Suppressor macrophage (primary cell): ENCODE data around the gene PTPRM.
"Not testable (repeated sequence)": the region's sequence is repeated elsewhere in the genome, so short reads cannot be mapped to it uniquely, and the experiment has no call there.

Experiments
- DNase-seq, 4 experiments: peaks; one replicate each; pipeline ENCODE4 v3.0.0-alpha.2; 2020 to 2022

The PTPRM gene

DNA sequence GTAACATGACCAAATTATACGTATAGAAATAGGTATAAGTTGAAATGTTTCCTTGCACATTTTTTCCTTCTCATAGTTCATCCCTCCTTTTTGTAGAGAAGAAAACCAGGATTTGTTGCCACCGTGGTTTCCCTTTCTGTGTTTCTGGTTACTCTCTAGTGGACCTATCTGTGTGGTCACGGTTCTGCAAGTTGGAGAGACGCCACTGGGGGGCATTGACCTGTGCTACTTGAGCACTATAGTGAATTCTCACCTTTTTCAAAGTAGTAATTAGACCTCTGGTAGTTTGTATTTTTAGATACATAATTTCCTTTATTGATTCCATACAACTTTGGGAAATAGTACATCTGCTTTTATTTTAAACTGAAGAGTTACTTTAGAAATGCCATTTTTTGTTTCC, 444.8 kb downstream of the PTPRM start:
- no peak for DNase-seq

DNA sequence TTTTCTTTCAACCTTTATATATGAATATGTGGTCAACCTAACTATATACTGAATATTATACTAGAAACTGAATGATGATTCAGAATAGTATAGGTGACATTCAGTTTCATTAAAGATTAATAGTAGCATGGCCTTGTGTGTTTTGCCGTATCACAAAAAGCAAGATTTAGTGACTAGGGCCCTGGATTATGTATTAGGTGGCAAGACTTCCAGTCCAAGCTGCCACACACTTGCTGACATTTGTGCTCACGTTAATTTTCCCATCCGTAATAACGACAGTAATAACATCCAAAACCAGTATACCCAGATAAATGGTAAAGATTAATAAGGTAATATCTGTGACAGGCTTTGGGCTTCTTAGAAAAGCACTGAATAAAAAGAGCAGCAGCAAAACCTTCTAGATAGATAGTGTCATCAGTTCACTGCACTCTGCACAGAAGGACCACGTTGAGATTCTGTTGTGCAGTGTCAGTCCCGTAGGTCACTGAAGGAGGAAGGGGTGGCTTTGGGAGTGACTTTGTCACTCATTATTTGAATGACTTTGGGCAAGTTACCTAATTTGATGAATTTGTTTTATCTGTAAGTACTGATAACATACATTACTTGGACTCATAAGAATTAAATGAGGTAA, 451.7 kb downstream of the PTPRM start:
- no peak for DNase-seq

DNA sequence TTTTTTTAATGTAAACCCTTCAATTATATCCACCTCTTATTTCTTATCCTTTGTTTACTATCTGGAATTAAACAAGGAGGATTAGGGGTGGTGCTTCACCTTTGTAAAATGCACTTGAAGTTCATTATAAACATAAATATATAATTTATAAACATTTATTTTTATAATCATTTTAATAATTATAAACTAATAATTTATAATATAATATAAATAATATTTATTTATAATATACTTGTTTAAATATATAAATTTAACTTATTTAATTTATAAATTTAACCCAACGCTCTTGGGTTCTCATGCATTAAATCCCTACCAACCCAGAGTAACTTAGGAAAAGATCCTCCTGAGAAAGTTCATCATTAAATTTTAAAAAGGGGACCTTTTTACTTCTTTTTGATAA, 452.5 kb downstream of the PTPRM start:
- no peak for DNase-seq

DNA sequence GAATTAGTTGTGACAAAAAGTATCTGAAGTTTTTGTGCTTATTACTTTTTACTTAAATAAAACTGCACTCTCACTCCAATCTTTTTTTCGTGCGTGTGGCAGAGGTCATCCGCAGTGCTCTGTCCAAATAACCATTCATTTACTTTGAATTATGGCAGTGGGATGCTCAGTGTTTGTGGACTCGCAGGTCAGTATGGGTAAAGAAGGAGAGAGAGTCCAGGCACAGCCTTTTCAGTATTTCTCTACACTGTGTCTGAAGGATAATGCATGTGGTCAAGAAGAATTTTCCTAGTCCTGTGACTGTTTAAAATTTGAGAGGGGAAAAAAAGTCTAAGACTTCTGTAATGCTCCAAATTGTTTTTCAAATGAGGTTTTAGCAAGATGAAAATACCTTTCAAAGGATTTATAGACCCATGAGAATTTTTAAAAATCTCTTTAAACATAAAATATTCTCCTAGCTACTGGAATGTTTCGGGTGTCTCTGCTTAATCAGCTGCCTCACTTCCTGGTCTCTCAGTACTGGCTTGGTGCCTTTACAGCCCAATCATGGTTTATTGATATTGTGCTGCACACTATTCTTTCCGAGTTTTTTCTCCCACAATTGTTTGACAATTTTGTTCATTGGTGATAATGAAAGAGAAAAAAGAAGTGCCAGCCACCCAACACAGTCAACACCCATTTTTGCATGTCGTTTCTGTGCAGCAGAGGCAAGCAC, 453.2 kb downstream of the PTPRM start:
- DNase-seq, result no peak

DNA sequence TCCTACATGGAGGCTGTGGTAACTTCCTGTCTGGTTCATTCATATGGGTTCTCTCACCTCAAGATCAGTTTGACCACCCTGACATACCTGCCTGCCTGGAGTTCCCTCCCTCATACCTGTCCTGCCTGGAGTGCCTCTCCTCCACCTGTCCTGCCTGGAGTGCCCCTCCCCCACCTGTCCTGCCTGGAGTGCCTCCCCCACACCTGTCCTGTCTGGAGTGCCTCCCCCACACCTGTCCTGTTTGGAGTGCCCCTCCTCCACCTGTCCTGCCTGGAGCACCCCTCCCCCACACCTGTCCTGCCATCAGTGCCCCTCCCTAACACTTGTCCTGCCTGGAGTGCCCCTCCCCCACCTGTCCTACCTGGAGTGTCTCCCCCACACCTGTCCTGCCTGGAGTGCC, 461.9 kb downstream of the PTPRM start:
- no peak for DNase-seq

DNA sequence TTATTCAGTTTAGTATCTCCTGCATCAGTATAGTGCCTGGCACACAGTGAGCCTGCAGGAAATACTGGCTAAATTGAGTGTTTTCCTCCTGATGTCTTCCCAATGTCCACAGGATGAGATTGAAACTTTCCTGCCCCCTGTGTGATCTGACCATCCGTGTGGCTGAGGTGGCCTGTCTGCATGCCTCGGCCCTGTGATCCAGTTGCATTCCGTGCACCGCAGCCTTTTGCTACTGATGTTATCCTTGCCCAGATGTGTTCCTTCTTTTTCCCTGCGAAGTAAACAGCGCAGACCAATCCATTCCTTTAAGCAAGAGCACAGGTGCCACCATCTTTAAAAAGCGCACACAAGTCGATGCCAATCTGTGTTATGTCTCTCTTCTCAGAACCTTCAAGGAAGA, 462.6 kb downstream of the PTPRM start:
- DNase-seq, result no peak

DNA sequence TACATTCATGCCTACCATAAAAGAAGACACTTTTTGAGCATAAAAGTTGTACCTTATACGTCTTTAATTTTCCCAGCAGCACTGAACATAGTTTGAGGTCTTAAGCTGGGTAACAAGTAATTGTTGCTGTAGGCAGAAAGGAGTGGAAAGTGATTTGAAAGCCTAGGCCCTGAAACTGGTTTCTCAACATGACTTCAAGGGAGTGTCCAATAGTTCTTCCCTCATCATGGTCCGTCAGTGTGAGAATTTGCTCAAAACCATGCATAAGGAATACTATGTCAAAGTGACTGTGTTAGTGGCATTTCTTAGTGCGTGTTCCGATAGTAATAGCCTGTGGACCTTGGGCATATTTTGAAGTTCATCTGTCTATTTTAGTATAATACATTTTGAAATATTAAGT, 463.1 kb downstream of the PTPRM start:
- no peak for DNase-seq

DNA sequence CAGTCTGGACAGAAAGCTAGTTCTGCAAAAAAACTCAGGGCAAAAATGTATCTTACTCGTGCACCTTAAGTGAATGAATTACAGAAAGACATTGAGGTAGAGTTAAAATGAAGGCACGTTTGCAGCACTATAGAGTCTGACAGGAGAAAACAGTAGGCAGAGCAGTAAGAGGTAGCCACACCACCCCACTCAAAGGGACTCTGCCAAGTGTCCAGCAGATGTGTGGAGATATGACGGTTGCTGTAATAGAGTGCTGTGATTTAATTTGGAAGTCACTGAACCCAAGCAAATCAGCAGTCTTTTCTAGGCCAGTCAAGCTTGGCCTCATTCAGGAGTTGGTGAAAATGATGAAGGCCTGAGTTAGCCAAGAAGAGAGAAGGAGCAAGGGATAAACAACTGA, 464.4 kb downstream of the PTPRM start:
- no peak for DNase-seq

DNA sequence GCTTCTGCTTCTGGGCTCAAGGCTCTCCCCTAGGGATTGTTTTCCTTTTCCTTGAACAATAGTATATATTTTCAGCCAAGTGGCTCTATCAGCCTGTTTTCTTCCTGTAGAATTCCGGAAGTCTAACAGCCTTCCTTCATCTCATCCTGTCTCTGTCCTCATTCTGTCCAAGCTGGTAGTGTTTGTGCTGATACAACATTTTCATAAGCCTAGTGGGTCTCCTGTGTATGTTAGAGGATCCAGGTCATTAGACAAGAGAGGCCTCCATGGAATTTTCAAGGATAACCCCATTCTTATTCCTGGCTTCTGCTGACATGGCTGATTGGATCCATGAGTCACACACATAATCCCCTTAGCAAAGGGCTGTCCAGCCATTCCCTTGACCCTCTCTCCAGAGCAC, 467.6 kb downstream of the PTPRM start:
- DNase-seq, result no peak

DNA sequence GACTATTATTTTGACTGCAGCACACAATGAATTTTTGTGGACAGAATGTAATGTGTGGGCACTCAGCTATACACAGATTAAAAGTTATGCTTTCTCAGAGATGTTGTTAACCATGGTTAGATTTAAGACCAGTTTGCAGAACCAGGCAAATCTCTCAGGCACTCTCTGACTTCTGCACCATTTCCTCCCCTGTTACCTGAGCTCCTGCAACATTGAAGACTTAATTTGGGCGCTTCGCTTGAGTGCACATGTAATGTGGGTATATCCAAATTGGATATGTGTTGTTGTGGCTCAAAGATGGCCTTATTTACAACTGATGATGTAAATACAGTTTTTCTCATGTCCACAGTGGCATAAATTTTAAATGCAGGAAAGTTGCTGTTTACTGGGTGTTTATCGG, 469.4 kb downstream of the PTPRM start:
- no peak for DNase-seq

DNA sequence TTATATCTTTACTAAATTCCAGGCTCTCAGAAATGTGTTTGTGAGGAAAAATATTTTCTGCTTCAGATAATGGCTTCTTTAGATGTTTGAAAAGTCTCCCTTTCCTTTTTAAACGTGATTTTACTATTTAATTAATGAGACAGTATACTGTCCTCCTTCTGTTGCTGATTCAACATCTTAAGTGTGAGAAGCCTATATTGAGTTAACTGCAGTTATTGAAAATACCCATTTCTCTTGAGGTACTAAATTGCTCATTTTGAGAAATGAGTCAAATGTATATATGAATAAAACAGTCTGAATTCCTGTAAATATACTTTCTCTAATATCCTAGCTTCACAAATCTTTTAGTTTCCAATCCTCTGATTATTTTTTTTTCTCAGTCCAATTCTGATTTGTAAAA, 470.2 kb downstream of the PTPRM start:
- no peak for DNase-seq

DNA sequence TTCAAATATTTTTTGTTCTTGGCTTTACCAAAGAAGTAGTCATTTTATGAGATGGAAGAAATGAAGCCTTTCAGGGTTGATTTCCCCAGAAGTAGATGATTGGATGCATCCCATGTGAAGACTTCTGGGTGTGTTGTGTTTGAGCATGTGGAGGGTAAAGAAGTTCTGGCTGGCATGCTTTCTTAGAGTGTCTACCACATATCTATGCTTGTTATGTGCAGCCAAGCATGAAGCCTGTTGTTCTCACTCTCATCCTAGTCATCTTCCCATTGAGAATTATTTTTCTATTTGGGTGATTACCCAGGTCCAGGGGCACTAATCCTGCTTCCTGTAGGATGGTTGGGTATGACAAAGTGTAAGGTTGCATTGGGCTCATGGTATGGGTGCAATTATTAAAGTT, 472.9 kb downstream of the PTPRM start:
- no peak for DNase-seq

DNA sequence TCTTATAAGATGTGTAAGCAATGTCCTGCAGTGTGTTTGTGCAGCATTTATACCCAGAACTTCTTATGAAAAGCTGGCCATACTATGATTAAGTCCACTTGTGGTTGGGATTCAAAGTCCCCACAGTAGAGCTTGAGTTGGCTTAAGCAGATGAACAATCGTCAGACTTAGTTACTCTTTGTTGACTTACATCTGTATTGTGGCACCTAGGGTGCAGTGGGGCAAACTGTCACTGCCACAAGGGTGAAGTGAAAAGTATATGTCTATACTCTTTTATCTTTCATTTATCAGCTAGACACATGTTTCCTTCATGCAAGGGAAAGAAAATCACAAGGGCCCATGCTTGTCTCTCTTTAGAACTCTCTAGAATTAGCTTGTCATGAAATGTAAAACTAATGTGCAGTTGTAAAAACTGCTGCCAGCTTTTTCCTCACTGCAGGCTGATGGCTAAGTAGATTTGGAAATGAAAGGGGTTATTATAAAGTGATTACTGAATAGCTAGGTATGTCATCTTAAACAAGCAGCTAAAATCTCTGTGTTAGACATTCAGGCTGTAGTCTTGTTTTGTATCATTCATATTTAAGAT, 474.5 kb downstream of the PTPRM start:
- DNase-seq, result no peak

DNA sequence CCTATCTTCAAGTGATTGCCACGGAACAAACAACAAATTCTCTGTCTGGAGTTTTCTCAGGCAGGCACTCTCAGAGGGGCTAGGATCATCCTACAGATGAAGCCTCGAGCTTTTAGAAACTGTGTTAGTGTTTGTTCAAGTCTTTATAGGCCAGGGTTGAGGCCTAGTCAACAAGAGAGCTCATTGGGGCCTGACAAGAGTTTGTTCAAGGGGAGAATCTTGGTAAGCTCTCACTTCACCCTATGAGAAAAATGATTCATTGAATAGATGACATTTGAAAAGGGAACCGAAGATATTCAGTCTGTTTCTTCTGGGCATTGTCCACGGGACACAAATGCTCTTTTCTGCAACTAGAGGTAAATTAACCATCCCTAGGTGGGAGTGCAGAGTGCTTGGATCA, 476.9 kb downstream of the PTPRM start:
- DNase-seq, result no peak

DNA sequence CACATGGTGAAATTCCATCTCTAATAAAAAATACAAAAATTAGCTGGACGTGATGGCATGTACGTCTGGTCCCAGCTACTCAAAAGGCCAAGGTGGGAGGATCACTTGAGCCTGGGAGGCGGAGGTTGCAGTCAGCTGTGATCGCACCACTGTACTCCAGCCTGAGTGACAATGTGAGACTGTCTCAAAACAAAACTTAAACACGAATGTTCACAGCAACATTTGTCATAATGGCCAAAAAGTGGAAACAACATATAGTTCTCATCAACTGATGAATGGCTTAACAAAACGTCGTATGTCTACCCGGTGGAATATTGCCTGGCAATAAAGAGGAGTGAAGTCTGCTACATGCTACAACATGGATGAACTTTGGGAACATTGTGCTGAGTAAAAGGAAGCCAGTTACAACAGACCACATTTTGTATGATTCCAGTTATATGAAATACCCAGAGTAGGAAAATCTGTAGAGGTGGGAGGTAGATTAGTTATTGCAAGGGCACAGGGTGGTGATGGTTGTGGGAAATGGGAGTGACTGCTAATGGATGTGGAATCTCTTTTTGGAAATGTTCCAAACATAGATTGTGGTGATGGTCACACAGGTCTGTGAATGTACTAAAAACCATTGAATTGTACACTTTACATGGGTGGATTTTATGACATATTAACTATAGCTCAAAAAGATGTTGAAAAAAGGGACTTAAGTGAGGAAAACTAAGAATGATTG, 478.2 kb downstream of the PTPRM start:
- DNase-seq, result no peak

DNA sequence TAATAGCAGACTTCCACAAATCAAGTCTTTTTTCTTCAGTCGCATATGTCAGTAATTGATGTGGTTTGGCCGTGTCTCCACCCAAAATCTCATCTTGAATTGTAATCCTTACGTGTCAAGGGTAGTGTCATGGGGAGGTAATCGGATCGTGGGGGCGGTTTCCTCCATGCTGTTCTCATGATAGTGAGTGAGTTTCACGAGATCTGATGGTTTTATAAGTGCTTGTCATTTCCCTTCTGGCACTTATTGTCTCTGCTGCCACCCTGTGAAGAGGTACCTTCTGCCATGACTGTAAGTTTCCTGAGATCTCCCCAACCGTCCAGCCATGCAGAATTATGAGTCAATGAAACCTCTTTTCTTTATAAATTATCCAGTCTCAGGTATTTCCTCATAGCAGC, 478.8 kb downstream of the PTPRM start:
- DNase-seq, result no peak

DNA sequence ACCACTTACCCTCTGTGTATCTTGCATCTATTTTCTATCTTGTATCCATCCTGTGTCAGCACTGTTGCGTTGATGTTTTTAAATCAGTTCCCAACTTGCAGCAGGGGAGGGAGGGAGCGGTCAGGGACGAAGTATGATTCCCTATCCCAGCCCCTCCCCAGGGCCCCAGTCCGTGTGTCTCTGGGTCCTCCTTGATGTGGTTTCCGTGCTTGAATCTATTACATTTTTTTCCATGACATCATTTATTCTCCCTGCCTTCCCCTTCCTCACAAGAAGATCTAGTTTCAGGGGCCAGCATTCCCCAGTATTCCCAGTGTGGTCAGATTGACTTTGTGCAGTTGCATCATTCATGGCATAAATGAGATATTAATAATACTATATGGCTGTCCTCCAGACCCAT, 479.3 kb downstream of the PTPRM start:
- DNase-seq, result no peak

DNA sequence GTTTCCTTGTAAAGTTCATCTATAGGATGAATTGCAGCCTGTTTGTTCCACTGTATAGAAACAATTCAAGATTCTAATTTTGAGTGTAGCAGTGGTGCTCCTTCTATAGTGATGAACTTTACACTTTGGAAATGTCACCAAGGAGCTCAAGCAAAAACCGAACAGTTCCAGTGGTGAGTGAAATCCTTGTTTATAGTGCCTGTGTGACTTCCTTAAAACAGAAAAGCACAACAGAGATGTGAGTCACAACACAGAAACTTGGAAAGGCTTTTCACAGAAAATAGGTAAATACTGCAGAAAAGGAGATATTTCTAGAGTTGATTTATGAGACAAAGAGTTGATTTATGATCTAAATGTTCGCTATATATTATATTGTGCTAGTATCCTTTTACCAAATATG, 482.0 kb downstream of the PTPRM start:
- no peak for DNase-seq

DNA sequence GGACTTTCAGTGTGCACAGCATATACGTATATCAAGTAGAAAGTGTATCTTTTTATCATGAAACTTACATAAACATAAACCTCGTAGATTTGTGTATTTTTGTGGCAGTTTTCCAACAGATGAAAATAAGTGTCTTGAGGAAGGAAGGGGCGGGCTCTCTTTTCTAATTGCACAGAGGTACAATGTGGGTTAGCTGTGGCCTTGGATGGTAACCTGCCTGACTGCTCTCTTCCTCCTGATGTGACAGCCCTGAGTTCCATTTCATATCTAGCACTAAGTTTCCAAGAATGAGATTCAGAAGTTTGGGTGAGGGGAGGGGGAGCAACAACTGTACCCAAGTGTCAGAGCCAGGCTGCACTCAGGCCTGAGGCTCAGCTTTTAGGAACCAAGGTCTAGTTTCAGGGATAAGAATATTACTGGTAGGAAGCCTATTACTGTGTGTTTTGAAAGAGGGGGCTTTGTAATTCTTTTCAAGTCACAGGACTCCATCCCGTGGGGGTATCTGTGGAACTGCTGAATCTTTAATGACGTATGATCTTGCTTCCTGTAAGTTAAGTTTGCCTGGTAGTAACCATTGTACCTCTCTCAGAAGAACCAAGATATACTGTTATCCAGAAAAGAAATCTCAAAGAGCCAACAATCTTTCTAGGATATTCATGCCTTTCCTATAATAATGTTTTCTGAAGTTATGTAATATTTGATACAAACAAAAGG, 483.7 kb downstream of the PTPRM start:
- no peak for DNase-seq

DNA sequence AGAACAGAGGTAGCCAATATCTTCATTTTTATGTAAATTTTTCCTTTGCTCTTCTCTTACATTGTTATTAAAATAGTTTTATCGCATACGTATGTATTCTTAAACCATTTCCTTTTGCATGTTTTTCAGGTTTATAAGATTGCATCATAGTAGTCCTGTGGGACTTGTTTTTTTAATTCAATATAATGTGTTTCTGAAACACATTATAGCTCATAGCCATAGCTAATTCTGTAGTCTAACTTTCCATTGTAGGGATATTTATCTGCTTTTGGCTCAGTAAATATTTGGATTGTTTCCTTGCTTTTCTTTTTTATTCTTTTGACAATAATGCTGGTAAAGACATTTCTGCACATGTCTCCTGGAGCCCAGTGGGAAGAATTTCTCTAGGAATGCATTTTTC, 484.3 kb downstream of the PTPRM start:
- no peak for DNase-seq

DNA sequence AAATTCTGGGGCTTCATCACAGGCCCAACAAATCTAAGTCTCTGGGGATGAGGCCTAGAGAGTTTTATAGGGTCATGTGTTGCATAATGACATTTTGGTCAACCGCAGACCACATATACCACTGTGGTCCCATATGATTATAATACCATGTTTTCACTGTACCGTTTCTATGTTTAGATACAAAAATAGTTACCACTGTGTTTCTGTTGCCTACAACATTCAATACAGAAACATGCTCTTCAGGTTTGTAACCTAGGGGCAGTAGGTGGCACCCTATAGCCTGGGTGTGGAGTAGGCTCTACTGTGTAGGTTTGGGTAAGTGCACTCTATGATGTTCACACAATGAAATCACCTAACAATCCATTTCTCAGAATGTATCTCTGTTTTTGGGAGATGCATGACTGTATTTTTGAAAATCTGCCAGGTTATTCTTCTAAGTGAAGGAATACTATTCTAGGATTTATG, 485.2 kb downstream of the PTPRM start:
- no peak for DNase-seq

DNA sequence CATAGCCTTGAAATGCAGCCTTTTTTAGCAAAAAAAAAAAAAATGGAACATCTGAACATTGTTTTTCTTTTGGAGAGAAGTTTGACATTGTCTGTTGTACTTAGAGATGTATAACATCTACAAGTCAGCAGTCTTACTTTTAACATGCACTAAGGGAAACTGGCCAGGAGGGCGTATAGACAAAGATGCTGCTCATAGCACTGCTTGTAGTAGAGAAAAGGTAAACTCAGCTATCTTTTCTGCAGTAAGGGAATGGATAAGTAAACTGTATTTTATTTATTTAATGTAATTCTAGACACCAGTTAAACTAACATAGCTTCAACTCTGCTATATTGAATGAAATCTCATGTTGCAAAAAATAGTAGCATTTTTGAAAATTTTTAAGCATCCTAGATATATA, 489.6 kb downstream of the PTPRM start:
- no peak for DNase-seq

DNA sequence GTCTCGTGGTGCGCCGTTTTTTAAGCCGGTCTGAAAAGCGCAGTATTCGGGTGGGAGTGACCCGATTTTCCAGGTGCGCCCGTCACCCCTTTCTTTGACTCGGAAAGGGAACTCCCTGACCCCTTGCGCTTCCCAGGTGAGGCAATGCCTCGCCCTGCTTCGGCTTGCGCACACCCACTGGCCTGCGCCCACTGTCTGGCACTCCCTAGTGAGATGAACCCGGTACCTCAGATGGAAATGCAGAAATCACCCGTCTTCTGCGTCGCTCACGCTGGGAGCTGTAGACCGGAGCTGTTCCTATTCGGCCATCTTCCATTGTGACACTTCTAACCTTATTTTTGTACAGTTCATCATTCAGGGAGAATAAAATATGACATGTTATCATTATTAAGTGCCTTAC, 496.0 kb downstream of the PTPRM start:
- DNase-seq, result not testable (repeated sequence)
